GM19025 (cell line): ENCODE results near the gene CLEC5A.
"Not testable (repeated sequence)": the region's sequence is repeated elsewhere in the genome, so short reads cannot be mapped to it uniquely, and the experiment has no call there.

Experiments used
- ATAC-seq: cut with Tn5 transposase; IDR thresholded peaks from one replicate; pipeline ENCODE4 v1.9.1; 2021; ENCODE audit warnings: mild to moderate bottlenecking, low read depth, moderate library complexity; ENCODE audit not compliant: unreplicated experiment

CLEC5A gene

GRCh38 chr7:141946796-141947195 lies at the start of gene CLEC5A:
Gene CLEC5A (minus strand): TSS chr7:141946974. CDS start chr7:141946292, 682 bp downstream.
- no peak for ATAC-seq

- ATAC-seq: no peak
Observed at GRCh38 chr7:141993354-141993753, 46.6 kb upstream of the CLEC5A start.

- ATAC-seq: no peak
Observed at GRCh38 chr7:141992688-141993087, 45.9 kb upstream of the CLEC5A start.

GRCh38 chr7:141992156-141992555 lies 45.4 kb upstream of the CLEC5A start:
- ATAC-seq: no peak

GRCh38 chr7:141991140-141991539 lies 44.4 kb upstream of the CLEC5A start:
- ATAC-seq: no peak

- no peak for ATAC-seq
Observed at GRCh38 chr7:141990011-141990725, 43.4 kb upstream of the CLEC5A start.

- not testable (repeated sequence) for ATAC-seq
Observed at GRCh38 chr7:141987803-141988202, 41.0 kb upstream of the CLEC5A start.

- ATAC-seq: no peak
Observed at GRCh38 chr7:141986923-141987322, 40.1 kb upstream of the CLEC5A start.

- ATAC-seq: not testable (repeated sequence)
Observed at GRCh38 chr7:141985926-141986325, 39.2 kb upstream of the CLEC5A start.

- no peak for ATAC-seq
Observed at GRCh38 chr7:141979568-141979967, 32.8 kb upstream of the CLEC5A start.

- ATAC-seq: no peak
Observed at GRCh38 chr7:141978351-141978750, 31.6 kb upstream of the CLEC5A start.

GRCh38 chr7:141976524-141977245 lies 29.9 kb upstream of the CLEC5A start:
- ATAC-seq: no peak

- peak; percentile 62 for ATAC-seq
Observed at GRCh38 chr7:141975806-141976523, 29.2 kb upstream of the CLEC5A start.

- no peak for ATAC-seq
Observed at GRCh38 chr7:141974831-141975230, 28.1 kb upstream of the CLEC5A start.

- ATAC-seq: no peak
Observed at GRCh38 chr7:141973673-141974072, 26.9 kb upstream of the CLEC5A start, which contains the start of gene TAS2R38. Gene TAS2R38 (minus strand): TSS chr7:141973773. CDS start chr7:141973689, 84 bp downstream.

- no peak for ATAC-seq
Observed at GRCh38 chr7:141960687-141961422, 14.1 kb upstream of the CLEC5A start.

GRCh38 chr7:141956084-141956483 lies 9.3 kb upstream of the CLEC5A start:
- no peak for ATAC-seq

- ATAC-seq: no peak
Observed at GRCh38 chr7:141954334-141954733, 7.6 kb upstream of the CLEC5A start.

GRCh38 chr7:141952461-141952860 lies 5.7 kb upstream of the CLEC5A start:
- no peak for ATAC-seq

GRCh38 chr7:141950806-141951205 lies 4.0 kb upstream of the CLEC5A start:
- no peak for ATAC-seq
